Measurements from ENCODE around the gene RBM33.

Gene RBM33

DNA sequence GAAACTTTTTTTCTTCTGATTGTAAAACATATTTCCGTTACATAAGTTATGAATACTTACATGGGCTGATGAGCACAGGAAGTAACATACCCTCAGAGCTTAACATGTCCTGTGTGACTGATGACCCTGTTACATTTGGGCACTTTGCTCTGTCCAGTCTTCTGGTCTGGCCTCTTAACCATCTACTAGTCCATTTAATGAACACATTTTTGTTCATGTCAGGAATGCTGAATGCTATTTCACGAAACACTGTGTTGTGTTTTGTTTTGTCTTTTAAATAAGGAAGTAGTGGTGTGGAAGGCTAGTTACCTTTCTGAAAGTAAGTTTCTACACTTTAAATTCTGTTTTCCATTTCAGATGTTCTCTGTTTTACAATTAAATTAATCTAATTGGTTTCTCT lies 77.7 kb downstream of the RBM33 start:
- no peaks in the 10 kb centered on the region for H3K9me3 ChIP-seq (replicated peaks in 1 of 11)
- TF ChIP-seq Cebpa-rat (IDR thresholded peaks at IDR 0.05), result no peak
- no peaks in the 10 kb centered on the region for H3K27me3 ChIP-seq
- no peak overlapping the region; a peak in 1 of 20 replicates for H3K4me3 ChIP-seq
- peak overlapping the region; percentile 45 to 84 (median 59); a peak in 21 of 22 replicates for H3K4me2 ChIP-seq
- peak overlapping the region in 2 of 11 experiments; percentile 7 to 17; a peak in 1 of 22 replicates for H3K9ac ChIP-seq
- peaks cover 37 to 58% (median 55%) of the 10 kb centered on the region in 10 experiments for H3K4me1 ChIP-seq
- peaks cover 46 to 99% (median 76%) of the 10 kb centered on the region in 11 experiments; a peak in 21 of 22 replicates for H4K20me1 ChIP-seq
- H3K36me3 ChIP-seq, result peaks cover 30 to 74% (median 55%) of the 10 kb centered on the region in 11 experiments
- peak overlapping the region in 8 of 11 experiments; percentile 1 to 44 (median 25); a peak in 9 of 22 replicates for H3K27ac ChIP-seq

DNA sequence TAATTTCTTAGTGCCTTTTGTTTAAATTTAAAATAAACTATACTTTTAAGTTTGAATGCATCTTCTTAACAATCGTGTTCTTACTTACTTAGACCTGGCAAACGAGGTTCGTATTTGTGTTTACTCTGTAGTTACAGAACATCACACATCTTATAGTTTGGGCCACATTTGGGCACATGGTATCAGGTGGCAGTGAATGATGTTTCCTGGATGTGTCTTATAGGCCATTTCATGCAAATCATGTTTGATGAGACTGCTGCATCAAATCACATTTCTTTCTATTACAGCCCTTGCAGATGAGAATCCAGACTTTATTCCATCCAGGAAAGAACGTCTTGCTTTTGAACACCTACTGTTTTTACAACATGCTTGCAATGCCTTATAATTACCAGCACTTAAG lies 78.5 kb downstream of the RBM33 start:
- peaks cover 33 to 74% (median 57%) of the 10 kb centered on the region in 11 experiments for H3K36me3 ChIP-seq
- H3K9ac ChIP-seq, result no peak overlapping the region
- no peak overlapping the region for H3K4me3 ChIP-seq
- H3K9me3 ChIP-seq (replicated peaks in 1 of 11), result no peaks in the 10 kb centered on the region
- peaks cover 37 to 58% (median 55%) of the 10 kb centered on the region in 10 experiments for H3K4me1 ChIP-seq
- peak overlapping the region in 5 of 11 experiments; percentile 22 to 84 (median 70); a peak in 9 of 22 replicates for H3K4me2 ChIP-seq
- no peaks in the 10 kb centered on the region for H3K27me3 ChIP-seq
- H4K20me1 ChIP-seq, result peaks cover 43 to 100% (median 76%) of the 10 kb centered on the region in 11 experiments; a peak in 21 of 22 replicates
- no peak for TF ChIP-seq Cebpa-rat (IDR thresholded peaks at IDR 0.05)
- H3K27ac ChIP-seq, result no peak overlapping the region

DNA sequence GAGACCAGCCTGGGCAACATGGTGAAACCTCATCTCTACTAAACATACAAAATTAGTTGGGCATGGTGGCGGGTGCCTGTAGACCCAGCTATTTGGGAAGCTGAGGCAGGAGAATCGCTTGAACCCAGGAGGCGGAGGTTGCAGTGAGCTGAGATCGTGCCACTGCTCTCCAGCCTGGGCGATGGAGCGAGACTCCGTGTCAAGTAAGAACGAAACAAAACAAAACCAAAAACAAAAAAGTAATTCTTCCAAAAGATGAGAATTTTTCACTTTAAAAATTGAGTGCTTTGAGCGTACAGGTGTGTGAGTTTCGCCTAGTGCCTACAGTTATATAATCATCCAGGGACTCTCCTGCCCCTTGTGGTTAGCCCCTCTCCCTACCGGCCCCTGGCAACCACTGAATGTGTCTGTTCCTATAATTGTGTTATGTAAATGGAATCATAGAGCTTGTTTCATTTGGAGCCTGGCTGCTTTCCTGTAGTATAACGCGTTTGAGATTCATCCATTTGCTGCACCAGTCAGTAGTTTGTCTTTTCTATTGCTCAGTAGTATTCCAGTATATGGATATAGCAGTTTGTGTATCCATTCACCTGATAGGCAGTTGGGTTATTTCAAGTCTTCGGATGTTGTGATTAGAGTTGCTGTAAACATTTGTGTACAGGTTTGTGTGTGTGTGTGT lies 80.0 kb downstream of the RBM33 start:
- Histone ChIP-seq H4K20me1 (peaks cover 46 to 100% (median 83%) of the 10 kb centered on the region in 11 experiments; a peak in 21 of 22 replicates), H3K27me3 (no peaks in the 10 kb centered on the region), H3K4me1 (peaks cover 37 to 58% (median 55%) of the 10 kb centered on the region in 10 experiments)

DNA sequence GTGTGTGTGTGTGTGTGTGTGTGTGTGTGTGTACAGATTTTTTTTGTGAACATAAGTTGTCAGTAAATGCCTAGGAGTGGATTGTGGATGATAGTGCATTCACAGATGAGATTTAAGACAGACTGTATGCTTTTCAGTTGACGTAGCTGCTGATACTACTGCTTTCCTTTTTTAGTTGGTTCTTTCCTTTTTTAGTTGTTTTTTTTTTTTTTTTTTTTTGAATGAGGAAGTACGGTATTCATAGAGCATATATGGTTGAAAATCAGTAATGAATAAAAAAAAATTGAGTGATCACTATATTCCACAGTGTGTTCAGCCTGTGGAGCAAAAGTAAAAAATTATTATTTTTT lies 80.5 kb downstream of the RBM33 start:
- Histone ChIP-seq H3K27ac (peak overlapping the region in 3 of 11 experiments; percentile 4 to 34 (median 15); a peak in 1 of 22 replicates), H3K9ac (no peak overlapping the region), H3K36me3 (peaks cover 44 to 82% (median 69%) of the 10 kb centered on the region in 11 experiments), H3K4me1 (peaks cover 37 to 58% (median 54%) of the 10 kb centered on the region in 10 experiments), H3K4me2 (peak overlapping the region; percentile 42 to 80 (median 58); a peak in 21 of 22 replicates), H4K20me1 (peaks cover 51 to 100% (median 87%) of the 10 kb centered on the region in 11 experiments; a peak in 21 of 22 replicates), H3K4me3 (no peak overlapping the region), H3K9me3 (replicated peaks in 1 of 11) (no peaks in the 10 kb centered on the region), H3K27me3 (no peaks in the 10 kb centered on the region)
- TF ChIP-seq Cebpa-rat (IDR thresholded peaks at IDR 0.05), result no peak

More for the DNA sequence above, 80.0 kb downstream of the RBM33 start:
- Histone ChIP-seq H3K9me3 (replicated peaks in 1 of 11) (no peaks in the 10 kb centered on the region), H3K36me3 (peaks cover 39 to 78% (median 63%) of the 10 kb centered on the region in 11 experiments), H3K4me2 (peak overlapping the region; percentile 42 to 80 (median 58); a peak in 21 of 22 replicates), H3K4me3 (no peak overlapping the region), H3K9ac (no peak overlapping the region; a peak in 1 of 22 replicates), H3K27ac (peak overlapping the region in 3 of 11 experiments; percentile 4 to 34 (median 12); a peak in 1 of 22 replicates)
- TF ChIP-seq Cebpa-rat (IDR thresholded peaks at IDR 0.05), result no peak

DNA sequence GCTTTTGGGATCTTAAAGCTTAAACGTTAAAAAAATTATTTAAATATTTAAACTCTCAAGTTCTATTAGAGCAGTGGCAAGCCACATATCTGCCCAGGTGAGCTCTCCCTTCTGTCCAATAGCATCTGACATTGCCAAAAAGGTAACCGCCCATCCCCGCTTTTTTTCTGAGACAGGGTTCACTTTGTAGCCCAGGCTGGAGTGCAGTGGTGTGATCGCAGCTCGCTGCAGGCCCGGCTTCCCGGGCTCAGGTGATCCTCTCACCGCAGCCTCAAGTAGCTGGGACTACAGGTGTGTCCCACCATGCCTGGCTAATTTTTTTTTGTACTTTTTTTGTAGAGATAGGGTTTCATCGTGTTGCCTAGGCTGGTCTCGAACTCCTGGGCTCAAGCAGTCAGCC lies 83.2 kb downstream of the RBM33 start:
- Histone ChIP-seq H3K4me2 (no peak overlapping the region), H3K4me1 (peaks cover 23 to 43% (median 34%) of the 10 kb centered on the region in 10 experiments), H3K27me3 (no peaks in the 10 kb centered on the region), H3K9me3 (replicated peaks in 1 of 11) (no peaks in the 10 kb centered on the region), H3K9ac (no peak overlapping the region), H4K20me1 (peaks cover 56 to 100% (median 91%) of the 10 kb centered on the region in 11 experiments; a peak in 20 of 22 replicates), H3K27ac (no peak overlapping the region), H3K36me3 (peaks cover 67 to 95% (median 86%) of the 10 kb centered on the region in 11 experiments), H3K4me3 (no peak overlapping the region)
- TF ChIP-seq Cebpa-rat (IDR thresholded peaks at IDR 0.05), result no peak

DNA sequence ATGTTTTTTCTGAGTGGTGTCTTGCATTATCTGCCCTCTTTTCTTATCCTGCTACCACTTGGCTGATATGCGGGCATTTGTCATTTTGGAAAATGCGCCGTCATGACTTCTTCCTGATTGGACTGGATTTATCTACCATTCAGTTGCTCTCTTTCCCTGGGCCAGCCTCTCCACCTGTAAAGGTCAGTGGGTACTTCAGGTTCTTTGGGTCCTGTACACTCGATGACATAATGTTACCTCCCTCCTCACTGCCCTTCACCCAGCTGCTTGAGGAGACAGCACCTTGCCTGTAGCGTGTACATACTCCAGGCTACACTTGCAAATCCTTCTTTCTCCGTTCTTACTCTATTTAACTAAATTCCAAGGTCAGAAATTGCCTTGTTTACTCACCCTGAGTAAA lies 83.7 kb downstream of the RBM33 start:
- Histone ChIP-seq H3K27me3 (no peaks in the 10 kb centered on the region), H4K20me1 (peaks cover 61 to 100% (median 91%) of the 10 kb centered on the region in 11 experiments; a peak in 20 of 22 replicates), H3K9me3 (replicated peaks in 1 of 11) (no peaks in the 10 kb centered on the region), H3K36me3 (peaks cover 68 to 95% (median 86%) of the 10 kb centered on the region in 11 experiments), H3K4me2 (no peak overlapping the region), H3K9ac (no peak overlapping the region), H3K27ac (no peak overlapping the region), H3K4me1 (peaks cover 24 to 43% (median 29%) of the 10 kb centered on the region in 10 experiments), H3K4me3 (no peak overlapping the region)
- TF ChIP-seq Cebpa-rat (IDR thresholded peaks at IDR 0.05), result no peak

DNA sequence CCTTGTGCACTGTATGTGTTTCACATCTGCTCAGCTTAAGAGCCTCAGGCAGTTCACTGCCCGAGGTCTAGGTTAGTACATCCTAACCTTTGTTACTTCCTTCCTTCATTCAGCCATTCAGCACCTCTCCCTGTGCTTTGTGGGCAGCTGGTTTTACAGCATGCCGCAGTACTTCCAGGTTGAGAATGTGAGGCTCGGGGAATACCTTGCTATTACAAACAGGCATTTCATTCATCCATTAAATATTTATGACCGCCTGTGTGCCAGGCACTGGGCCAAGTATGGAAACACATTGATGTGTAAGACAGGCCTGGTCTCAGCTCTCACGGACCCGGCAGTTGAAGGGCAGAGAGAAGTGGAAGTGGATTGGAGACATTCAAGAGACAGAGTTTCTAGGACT lies 85.4 kb downstream of the RBM33 start:
- peaks cover 8 to 36% (median 18%) of the 10 kb centered on the region in 10 experiments for H3K4me1 ChIP-seq
- H3K4me3 ChIP-seq, result no peak overlapping the region
- no peaks in the 10 kb centered on the region for H3K9me3 ChIP-seq (replicated peaks in 1 of 11)
- no peak for TF ChIP-seq Cebpa-rat (IDR thresholded peaks at IDR 0.05)
- peaks cover 72 to 93% (median 88%) of the 10 kb centered on the region in 11 experiments for H3K36me3 ChIP-seq
- no peak overlapping the region for H3K4me2 ChIP-seq
- H4K20me1 ChIP-seq, result peaks cover 66 to 100% (median 92%) of the 10 kb centered on the region in 11 experiments; a peak in 21 of 22 replicates
- H3K27me3 ChIP-seq, result no peaks in the 10 kb centered on the region
- no peak overlapping the region for H3K9ac ChIP-seq
- H3K27ac ChIP-seq, result no peak overlapping the region

DNA sequence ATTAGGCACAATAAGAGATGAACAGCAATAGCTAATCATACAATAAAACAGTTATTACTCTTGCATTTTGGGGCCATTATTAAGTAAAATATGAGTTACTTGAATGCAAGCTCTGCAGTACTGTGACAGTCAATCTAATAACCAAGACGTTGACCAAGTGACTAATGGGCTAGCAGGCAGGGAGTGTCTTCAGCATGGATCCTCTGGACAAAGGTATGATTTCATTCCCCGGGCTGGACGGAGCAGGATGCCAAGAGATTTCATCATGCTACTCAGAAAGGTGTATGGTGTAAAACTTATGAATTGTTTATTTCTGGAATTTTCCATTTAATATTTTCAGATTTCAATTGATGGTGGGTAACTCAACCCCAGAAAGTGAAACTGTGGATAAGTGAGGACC lies 86.9 kb downstream of the RBM33 start:
- no peak overlapping the region for H3K27ac ChIP-seq
- no peak overlapping the region for H3K4me3 ChIP-seq
- H3K4me2 ChIP-seq, result no peak overlapping the region
- no peaks in the 10 kb centered on the region for H3K9me3 ChIP-seq (replicated peaks in 1 of 11)
- peaks cover 72 to 99% (median 94%) of the 10 kb centered on the region in 11 experiments; a peak in 21 of 22 replicates for H4K20me1 ChIP-seq
- no peak for TF ChIP-seq Cebpa-rat (IDR thresholded peaks at IDR 0.05)
- H3K36me3 ChIP-seq, result peaks cover 72 to 98% (median 86%) of the 10 kb centered on the region in 11 experiments
- H3K4me1 ChIP-seq, result peaks cover 0 to 24% (median 11%) of the 10 kb centered on the region in 10 experiments; a peak in 10 of 20 replicates
- no peaks in the 10 kb centered on the region for H3K27me3 ChIP-seq
- H3K9ac ChIP-seq, result no peak overlapping the region

DNA sequence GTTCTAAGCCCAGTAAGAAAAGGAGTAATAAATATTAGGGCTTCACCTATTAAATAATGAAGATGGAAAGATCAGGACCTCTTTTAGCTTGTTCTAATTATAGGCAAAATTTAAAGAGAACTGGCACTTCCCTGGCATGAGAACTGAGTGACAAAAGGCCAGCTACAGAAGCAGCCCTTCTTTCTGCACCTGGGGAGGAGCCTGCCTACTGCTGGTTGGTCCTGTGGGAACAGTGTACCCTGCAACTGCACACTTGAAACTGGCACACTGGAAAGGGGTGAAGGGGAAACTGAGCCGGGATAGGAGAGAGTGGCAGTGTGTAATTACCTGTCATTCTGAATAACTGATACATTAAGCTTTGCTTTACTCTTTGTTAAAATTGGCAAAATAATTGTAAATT lies 87.4 kb downstream of the RBM33 start:
- TF ChIP-seq Cebpa-rat (IDR thresholded peaks at IDR 0.05), result no peak
- Histone ChIP-seq H3K9me3 (replicated peaks in 1 of 11) (no peaks in the 10 kb centered on the region), H3K4me1 (peaks cover 0 to 24% (median 11%) of the 10 kb centered on the region in 10 experiments; a peak in 10 of 20 replicates), H3K27ac (no peak overlapping the region), H3K9ac (no peak overlapping the region), H3K4me3 (no peak overlapping the region), H3K27me3 (no peaks in the 10 kb centered on the region), H3K36me3 (peaks cover 68 to 98% (median 86%) of the 10 kb centered on the region in 11 experiments), H4K20me1 (peaks cover 75 to 99% (median 96%) of the 10 kb centered on the region in 11 experiments; a peak in 21 of 22 replicates), H3K4me2 (no peak overlapping the region)
